HepG2 (cell line): Measurements from ENCODE around the gene KCNMA1.

Experiments
- TAF1 ChIP-seq: sonication (generic); formaldehyde crosslinking; IDR thresholded peaks from 2 replicates; pipeline ENCODE4 v1.4.0; 2020; ENCODE audit warnings: missing genetic modification reagents
- TF ChIP-seq, protein P1 (sequence below): sonication (generic); formaldehyde crosslinking; IDR thresholded peaks from 2 replicates; pipeline ENCODE4 v1.8.0; 2022; ENCODE audit warnings: mild to moderate bottlenecking, missing genetic modification reagents, borderline replicate concordance

DNA sequence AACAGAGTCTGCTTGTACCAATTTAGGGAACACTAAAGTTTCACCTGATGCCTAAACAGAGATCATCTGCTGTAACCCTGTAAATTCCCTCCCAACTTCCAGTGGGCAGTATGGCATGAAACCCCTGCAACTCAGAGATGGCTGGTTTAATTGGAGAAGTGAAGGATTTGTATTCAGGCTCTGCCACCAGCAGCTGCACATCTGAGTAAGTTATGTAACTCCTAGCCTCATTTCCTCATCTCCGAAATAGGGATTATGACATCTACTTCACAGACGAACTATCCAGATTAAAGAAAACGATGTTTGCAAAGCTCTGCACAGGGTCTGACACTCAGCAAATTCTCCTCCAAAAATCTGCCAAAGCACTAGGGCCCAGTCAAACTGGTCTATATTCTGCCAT, 493.0 kb downstream of the KCNMA1 start:
- TF ChIP-seq TAF1 (CRISPR knock-in tag), result no peak
- TF ChIP-seq, protein P1, sequence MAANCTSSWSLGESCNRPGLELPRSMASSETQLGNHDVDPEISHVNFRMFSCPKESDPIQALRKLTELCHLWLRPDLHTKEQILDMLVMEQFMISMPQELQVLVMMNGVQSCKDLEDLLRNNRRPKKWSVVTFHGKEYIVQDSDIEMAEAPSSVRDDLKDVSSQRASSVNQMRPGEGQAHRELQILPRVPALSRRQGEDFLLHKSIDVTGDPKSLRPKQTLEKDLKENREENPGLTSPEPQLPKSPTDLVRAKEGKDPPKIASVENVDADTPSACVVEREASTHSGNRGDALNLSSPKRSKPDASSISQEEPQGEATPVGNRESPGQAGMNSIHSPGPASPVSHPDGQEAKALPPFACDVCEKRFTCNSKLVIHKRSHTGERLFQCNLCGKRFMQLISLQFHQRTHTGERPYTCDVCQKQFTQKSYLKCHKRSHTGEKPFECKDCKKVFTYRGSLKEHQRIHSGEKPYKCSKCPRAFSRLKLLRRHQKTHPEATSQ, result no peak
